ENCODE data around the gene KPNB1.

KPNB1 gene

GRCh38 chr17:47611372-47612350 lies 38.1 kb upstream of the KPNB1 start (continued):
- no peak for TF ChIP-seq ZNF169 (tag by site-specific recombination; IDR thresholded peaks at IDR 0.05)
- TF ChIP-seq ZNF138 (tag by site-specific recombination; IDR thresholded peaks at IDR 0.05; ENCODE audit: borderline replicate concordance): no peak
- TF ChIP-seq ZNF10 (tag by site-specific recombination; IDR thresholded peaks at IDR 0.05): 0 out of 2 replicates have a peak, but pooled peaks have one; percentile 7
- TF ChIP-seq ZNF18 (tag by site-specific recombination; IDR thresholded peaks at IDR 0.05): peak; percentile 29; the same call in 1 of the 2 replicates
- TF ChIP-seq ZNF843 (tag by site-specific recombination; IDR thresholded peaks at IDR 0.05): 0 out of 2 replicates have a peak, but pooled peaks have one; percentile 33
- TF ChIP-seq ZNF146 (tag by site-specific recombination; IDR thresholded peaks at IDR 0.05): no peak

DNA sequence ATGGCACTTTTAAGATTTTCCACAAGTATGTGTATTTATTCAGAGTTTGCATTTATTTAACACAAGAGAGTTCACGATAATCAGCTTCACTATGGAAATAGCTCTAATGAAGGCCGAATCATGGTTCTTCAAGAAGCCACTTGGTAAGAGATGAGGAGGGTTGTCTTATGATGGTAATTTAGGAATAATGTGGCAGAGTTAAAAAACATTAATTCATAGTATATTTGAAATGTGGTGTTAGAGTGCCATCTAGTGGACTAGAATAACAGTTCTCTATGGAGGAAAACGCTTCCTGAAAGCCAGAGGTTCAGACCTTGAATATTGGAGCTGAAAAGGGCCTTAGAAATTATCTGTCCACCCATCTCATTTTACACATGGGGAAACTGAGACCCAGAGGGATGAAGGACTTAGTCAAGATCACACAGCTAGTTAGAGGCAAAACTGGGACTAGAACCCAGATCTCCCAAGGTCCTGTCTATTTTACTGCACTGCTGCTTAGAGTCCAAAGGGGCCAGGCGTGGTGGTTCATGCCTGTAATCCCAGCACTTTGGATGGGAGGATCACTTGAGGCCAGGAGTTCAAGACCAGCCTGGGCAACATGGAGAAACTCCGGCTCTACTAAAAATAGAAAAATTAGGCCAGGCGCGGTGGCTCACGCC lies 33.8 kb upstream of the KPNB1 start:
- H3K36me3 ChIP-seq (ENCODE audit: control insufficient read depth in 2 of 2, insufficient read depth in 1 of 2, low read length in 2 of 2): peaks cover 78% of the 10 kb centered on the region in 2 experiments
- H3K4me1 ChIP-seq (ENCODE audit: control insufficient read depth, insufficient read depth, low read length): peaks cover 11% of the 10 kb centered on the region
- TF ChIP-seq, protein P1, sequence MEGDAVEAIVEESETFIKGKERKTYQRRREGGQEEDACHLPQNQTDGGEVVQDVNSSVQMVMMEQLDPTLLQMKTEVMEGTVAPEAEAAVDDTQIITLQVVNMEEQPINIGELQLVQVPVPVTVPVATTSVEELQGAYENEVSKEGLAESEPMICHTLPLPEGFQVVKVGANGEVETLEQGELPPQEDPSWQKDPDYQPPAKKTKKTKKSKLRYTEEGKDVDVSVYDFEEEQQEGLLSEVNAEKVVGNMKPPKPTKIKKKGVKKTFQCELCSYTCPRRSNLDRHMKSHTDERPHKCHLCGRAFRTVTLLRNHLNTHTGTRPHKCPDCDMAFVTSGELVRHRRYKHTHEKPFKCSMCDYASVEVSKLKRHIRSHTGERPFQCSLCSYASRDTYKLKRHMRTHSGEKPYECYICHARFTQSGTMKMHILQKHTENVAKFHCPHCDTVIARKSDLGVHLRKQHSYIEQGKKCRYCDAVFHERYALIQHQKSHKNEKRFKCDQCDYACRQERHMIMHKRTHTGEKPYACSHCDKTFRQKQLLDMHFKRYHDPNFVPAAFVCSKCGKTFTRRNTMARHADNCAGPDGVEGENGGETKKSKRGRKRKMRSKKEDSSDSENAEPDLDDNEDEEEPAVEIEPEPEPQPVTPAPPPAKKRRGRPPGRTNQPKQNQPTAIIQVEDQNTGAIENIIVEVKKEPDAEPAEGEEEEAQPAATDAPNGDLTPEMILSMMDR (tag by site-specific recombination; IDR thresholded peaks at IDR 0.05): peak; percentile 41; the same call in 1 of the 2 replicates
- TF ChIP-seq ZNF660 (tag by site-specific recombination; IDR thresholded peaks at IDR 0.05) (peak; percentile 43; the same call in 1 of the 2 replicates), ZNF114 (tag by site-specific recombination; IDR thresholded peaks at IDR 0.05) (no peak), ZBTB6 (tag by site-specific recombination; IDR thresholded peaks at IDR 0.05) (no peak), ZNF654 (tag by site-specific recombination; IDR thresholded peaks at IDR 0.05; ENCODE audit: low read depth) (peak; percentile 78)
- TF ChIP-seq, protein P2, sequence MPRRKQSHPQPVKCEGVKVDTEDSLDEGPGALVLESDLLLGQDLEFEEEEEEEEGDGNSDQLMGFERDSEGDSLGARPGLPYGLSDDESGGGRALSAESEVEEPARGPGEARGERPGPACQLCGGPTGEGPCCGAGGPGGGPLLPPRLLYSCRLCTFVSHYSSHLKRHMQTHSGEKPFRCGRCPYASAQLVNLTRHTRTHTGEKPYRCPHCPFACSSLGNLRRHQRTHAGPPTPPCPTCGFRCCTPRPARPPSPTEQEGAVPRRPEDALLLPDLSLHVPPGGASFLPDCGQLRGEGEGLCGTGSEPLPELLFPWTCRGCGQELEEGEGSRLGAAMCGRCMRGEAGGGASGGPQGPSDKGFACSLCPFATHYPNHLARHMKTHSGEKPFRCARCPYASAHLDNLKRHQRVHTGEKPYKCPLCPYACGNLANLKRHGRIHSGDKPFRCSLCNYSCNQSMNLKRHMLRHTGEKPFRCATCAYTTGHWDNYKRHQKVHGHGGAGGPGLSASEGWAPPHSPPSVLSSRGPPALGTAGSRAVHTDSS (tag by site-specific recombination; IDR thresholded peaks at IDR 0.05): 0 out of 2 replicates have a peak, but pooled peaks have one; percentile 31
- POLR2A ChIA-PET: interaction anchor here (0.6 to 1.7 kb wide), 2 partner anchors 33 to 120 kb away, joined by 4 to 5 read pairs; partner anchors contain the start of gene KPNB1
- no peak overlapping the region for H3K27ac ChIP-seq (ENCODE audit: extremely low read depth, low read depth, low read length)
- no peak overlapping the region for H3K4me3 ChIP-seq (ENCODE audit: low read depth, low read length)
- CTCF ChIA-PET: interaction anchor here (0.5 to 3.0 kb wide), 39 partner anchors 9 to 673 kb away, joined by 3 to 41 read pairs (median 4); partner anchors contain the start of genes EFCAB13 and KPNB1
- H3K9me3 ChIP-seq (ENCODE audit: control insufficient read depth, insufficient read depth, low read depth, low read length): no peaks in the 10 kb centered on the region

DNA sequence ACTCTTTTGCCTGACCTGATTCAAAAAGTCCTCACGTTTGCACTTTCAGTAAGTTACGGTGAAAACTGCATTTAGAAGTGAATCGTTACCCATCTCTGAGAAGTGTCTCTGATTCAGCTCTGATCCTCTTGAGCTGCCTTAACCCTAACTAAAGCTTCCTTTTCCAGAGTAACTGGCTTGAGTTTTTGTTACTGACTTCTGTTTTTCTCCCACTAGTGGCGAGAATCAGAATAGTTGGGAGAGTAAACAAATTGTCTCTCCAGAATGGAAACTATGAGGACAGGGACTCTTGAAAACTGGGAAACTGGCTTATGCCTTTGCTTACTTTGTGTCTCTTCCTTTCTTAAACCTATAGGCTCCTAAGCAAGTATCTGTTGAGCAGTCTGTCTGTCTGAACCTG lies 31.3 kb upstream of the KPNB1 start:
- Histone ChIP-seq H3K27ac (ENCODE audit: extremely low read depth, low read depth, low read length) (no peak overlapping the region), H3K4me3 (ENCODE audit: low read depth, low read length) (no peak overlapping the region), H3K9me3 (ENCODE audit: control insufficient read depth, insufficient read depth, low read depth, low read length) (no peaks in the 10 kb centered on the region), H3K4me1 (ENCODE audit: control insufficient read depth, insufficient read depth, low read length) (peaks cover 13% of the 10 kb centered on the region), H3K36me3 (ENCODE audit: control insufficient read depth in 2 of 2, insufficient read depth in 1 of 2, low read length in 2 of 2) (peaks cover 72 to 85% of the 10 kb centered on the region in 2 experiments)
- ChIA-PET POLR2A (interaction anchor here (3.1 kb wide), 1 partner anchor 31 kb away, joined by 20 read pairs; the partner anchor contains the start of gene KPNB1), CTCF (interaction anchor here (0.6 to 1.8 kb wide), 18 partner anchors 9 to 676 kb away, joined by 3 to 6 read pairs (median 4); no protein-coding TSS in a partner anchor)
- no peak for TF ChIP-seq ZNF776 (tag by site-specific recombination; IDR thresholded peaks at IDR 0.05; ENCODE audit: borderline replicate concordance)
